Measurements from ENCODE around the gene SCARB1. TPM values are rescaled to one million over a fixed set of nuclear protein-coding genes. Genes with fewer than 3 reads are reported as not detected.

The SCARB1 gene
- total and polyA plus RNA-seq, 2 donors (not counting 3 experiments of a cell fraction or from before 2014, with no cell fraction given): 125 to 141 TPM

- BruUV-seq (replicated peaks): no TSS peak
- DNase-seq (ENCODE audit: low read depth, low spot score) (no peak), FAIRE-seq (no peak)
- Histone ChIP-seq H2AFZ (ENCODE audit: low read depth, low read length) (no peak overlapping the region), H3K9me3 (replicated peaks; ENCODE audit: control insufficient read depth, insufficient read depth, low read length) (no peaks in the 10 kb centered on the region), H3K36me3 (ENCODE audit: control insufficient read depth in 2 of 2, extremely low read depth in 1 of 2, insufficient read depth in 2 of 2, low read length in 2 of 2) (no peaks in the 10 kb centered on the region), H3K79me2 (ENCODE audit: control insufficient read depth, insufficient read depth, low read length) (no peaks in the 10 kb centered on the region), H4K20me1 (replicated peaks; ENCODE audit: control insufficient read depth, extremely low read depth, insufficient read depth, low read length) (no peaks in the 10 kb centered on the region), H3K4me1 (ENCODE audit: control insufficient read depth, extremely low read depth, insufficient read depth, low read length) (no peaks in the 10 kb centered on the region), H3K4me2 (ENCODE audit: insufficient read depth, low read length) (no peak overlapping the region), H3K27me3 (ENCODE audit: control insufficient read depth in 2 of 2, insufficient read depth in 2 of 2, low read length in 2 of 2) (peaks cover 0 to 4% of the 10 kb centered on the region in 2 experiments), H3K27ac (ENCODE audit: insufficient read depth, low read depth, low read length) (no peak overlapping the region), H3K9ac (replicated peaks; ENCODE audit: extremely low read depth, insufficient read depth, low read length) (no peak overlapping the region), H3K4me3 (replicated peaks in 1 of 3; ENCODE audit: insufficient read depth in 1 of 3, low read depth in 1 of 3, low read length in 3 of 3) (no peak overlapping the region), H3K9me1 (replicated peaks; ENCODE audit: control insufficient read depth, extremely low read depth, insufficient read depth, low read length) (no peaks in the 10 kb centered on the region)
- dilution Hi-C loops (cut with MboI; ENCODE audit: extremely low pct_ligation_motif_present, low sequenced_read_pairs) (no loop called here), intact Hi-C loops (cut with micrococcal nuclease) (no loop called here)
- POLR2A ChIA-PET: no interaction called here
- CTCF ChIA-PET: no interaction called here
- TF ChIP-seq EZH2 (IDR thresholded peaks at IDR 0.05; ENCODE audit: borderline replicate concordance, low read depth, low read length, severe bottlenecking) (no peak), POLR2AphosphoS5 (IDR thresholded peaks at IDR 0.05; ENCODE audit: insufficient read depth, low read depth, low read length) (no peak), CTCF (IDR thresholded peaks at IDR 0.05; ENCODE audit: extremely low read depth in 1 of 2, insufficient read depth in 1 of 2, low read depth in 1 of 2, low read length in 2 of 2) (no peak), FOS (IDR thresholded peaks at IDR 0.05; ENCODE audit: borderline replicate concordance, insufficient read depth, low read length) (no peak), GATA2 (IDR thresholded peaks at IDR 0.05; ENCODE audit: insufficient read depth, insufficient read length, low read depth, low read length) (no peak), POLR2A (IDR thresholded peaks at IDR 0.05; ENCODE audit: low read depth, low read length) (no peak), MYC (IDR thresholded peaks at IDR 0.05; ENCODE audit: low read depth, low read length) (no peak), MAX (IDR thresholded peaks at IDR 0.05; ENCODE audit: insufficient read depth, insufficient read length) (no peak), JUN (IDR thresholded peaks at IDR 0.05; ENCODE audit: borderline replicate concordance, insufficient read depth, insufficient read length, low read depth) (no peak)
Observed at GRCh38 chr12:124758266-124759220, 105.1 kb downstream of the SCARB1 start.
